H9 (cell line): ENCODE results near the gene PF4V1. TPM values are rescaled to one million over a fixed set of nuclear protein-coding genes. Genes with fewer than 3 reads are reported as not detected.

ENCODE experiments used
- DNase-seq: peaks from one replicate; pipeline ENCODE4 v3.0.0-alpha.2; 2017
- H2AFZ ChIP-seq: one replicate; pipeline ENCODE4 v1.6.1; 2013; ENCODE audit warnings: mild to moderate bottlenecking, low read length, control low read depth, moderate library complexity
- H2AK5ac ChIP-seq: 2 replicates; pipeline ENCODE4 v1.6.1; 2013; ENCODE audit warnings: low read length, control low read depth, mixed read lengths; ENCODE audit not compliant: insufficient read length
- H2BK120ac ChIP-seq: one replicate; pipeline ENCODE4 v1.6.1; 2013; ENCODE audit warnings: low read depth, mild to moderate bottlenecking, low read length, control low read depth, inconsistent platforms; ENCODE audit not compliant: poor library complexity, severe bottlenecking
- H2BK12ac ChIP-seq: 2 replicates; pipeline ENCODE4 v1.6.1; 2013; ENCODE audit warnings: low read length, control low read depth, mixed read lengths, low read depth; ENCODE audit not compliant: insufficient read length
- H2BK15ac ChIP-seq: 2 replicates; pipeline ENCODE4 v1.6.1; 2013; ENCODE audit warnings: low read depth, low read length, control low read depth
- H2BK20ac ChIP-seq: one replicate; pipeline ENCODE4 v1.6.1; 2013; ENCODE audit warnings: low read depth, mild to moderate bottlenecking, low read length, control low read depth, inconsistent platforms; ENCODE audit not compliant: poor library complexity, severe bottlenecking
- H2BK5ac ChIP-seq: 2 replicates; pipeline ENCODE4 v1.6.1; 2013; ENCODE audit warnings: low read length, control low read depth, mixed read lengths; ENCODE audit not compliant: insufficient read length
- H3K14ac ChIP-seq: 2 replicates; pipeline ENCODE4 v1.6.1; 2013; ENCODE audit warnings: low read length, control low read depth; ENCODE audit not compliant: insufficient read depth
- H3K18ac ChIP-seq: 2 replicates; pipeline ENCODE4 v1.6.1; 2013; ENCODE audit warnings: low read depth, mild to moderate bottlenecking, mixed read lengths, low read length, control low read depth; ENCODE audit not compliant: insufficient read length
- H3K23ac ChIP-seq: 2 replicates; pipeline ENCODE4 v1.6.1; 2013; ENCODE audit warnings: low read length, control low read depth, mixed read lengths, low read depth; ENCODE audit not compliant: insufficient read length
- H3K23me2 ChIP-seq: 2 replicates; pipeline ENCODE4 v1.6.1; 2013; ENCODE audit warnings: low read depth, mild to moderate bottlenecking, mixed read lengths, low read length, control low read depth; ENCODE audit not compliant: insufficient read length, poor library complexity, severe bottlenecking
- H3K27ac ChIP-seq: 2 replicates; pipeline ENCODE4 v1.5.1; 2013; ENCODE audit warnings: low read length, control low read depth, mixed read lengths, low read depth; ENCODE audit not compliant: insufficient read length
- H3K27me3 ChIP-seq: 2 replicates; pipeline ENCODE4 v1.6.1; 2013; ENCODE audit warnings: low read length, control low read depth, inconsistent platforms; ENCODE audit not compliant: insufficient read depth
- H3K4ac ChIP-seq: 2 replicates; pipeline ENCODE4 v1.6.1; 2013; ENCODE audit warnings: low read depth, mild to moderate bottlenecking, control low read depth, inconsistent platforms, low read length, moderate library complexity
- H3K4me1 ChIP-seq: 2 replicates; pipeline ENCODE4 v1.6.1; 2013; ENCODE audit warnings: low read length, control low read depth, inconsistent platforms; ENCODE audit not compliant: insufficient read depth
- H3K4me2 ChIP-seq: 2 replicates; pipeline ENCODE4 v1.6.1; 2013; ENCODE audit warnings: low read length, control low read depth, mixed read lengths; ENCODE audit not compliant: insufficient read length, insufficient read depth
- H3K56ac ChIP-seq: 2 replicates; pipeline ENCODE4 v1.6.1; 2013; ENCODE audit warnings: low read depth, mild to moderate bottlenecking, mixed read lengths, low read length, control low read depth; ENCODE audit not compliant: insufficient read length
- H3K79me1 ChIP-seq: 2 replicates; pipeline ENCODE4 v1.6.1; 2013; ENCODE audit warnings: low read depth, mild to moderate bottlenecking, moderate library complexity, low read length, control low read depth, inconsistent platforms; ENCODE audit not compliant: insufficient read depth, poor library complexity, severe bottlenecking
- H3K79me2 ChIP-seq: 2 replicates; pipeline ENCODE4 v1.6.1; 2013; ENCODE audit warnings: low read length, control low read depth, inconsistent platforms; ENCODE audit not compliant: insufficient read depth
- H3K9ac ChIP-seq: 2 replicates; pipeline ENCODE4 v1.6.1; 2013; ENCODE audit warnings: low read length, control low read depth, mixed read lengths; ENCODE audit not compliant: insufficient read length; ENCODE audit errors: extremely low read depth
- H3K9me3 ChIP-seq: one replicate; pipeline ENCODE4 v1.6.1; 2013; ENCODE audit warnings: low read depth, low read length, inconsistent platforms; ENCODE audit not compliant: control insufficient read depth
- H3T11ph ChIP-seq: one replicate; pipeline ENCODE4 v1.6.1; 2013; ENCODE audit warnings: mild to moderate bottlenecking, low read length, control low read depth, inconsistent platforms
- H4K20me1 ChIP-seq: one replicate; pipeline ENCODE4 v1.6.1; 2013; ENCODE audit not compliant: control insufficient read depth, insufficient read length, insufficient read depth
- H4K5ac ChIP-seq: 2 replicates; pipeline ENCODE4 v1.6.1; 2013; ENCODE audit warnings: low read depth, mild to moderate bottlenecking, mixed read lengths, low read length, control low read depth; ENCODE audit not compliant: insufficient read length
- H4K8ac ChIP-seq: replicated peaks from 2 replicates; pipeline ENCODE4 v1.6.1; 2013; ENCODE audit warnings: low read length, control low read depth, mixed read lengths, low read depth; ENCODE audit not compliant: insufficient read length
- H4K91ac ChIP-seq: 2 replicates; pipeline ENCODE4 v1.6.1; 2013; ENCODE audit warnings: low read depth, mild to moderate bottlenecking, moderate library complexity, mixed read lengths, low read length, control low read depth; ENCODE audit not compliant: insufficient read length
- H3K27ac Mint-ChIP-seq, 3 experiments: 2 replicates in 2 of 3; 3 replicates in 1 of 3; pipeline ENCODE4 v1.8.0; 2020 to 2021; ENCODE audit warnings: mixed read lengths in 3 of 3, mild to moderate bottlenecking in 1 of 3, moderate library complexity in 1 of 3
- H3K27me3 Mint-ChIP-seq: 2 replicates; pipeline ENCODE4 v1.8.0; 2021; ENCODE audit warnings: low read depth, mild to moderate bottlenecking, moderate library complexity, mixed read lengths
- H3K36me3 Mint-ChIP-seq, 3 experiments: 2 replicates in 2 of 3; 3 replicates in 1 of 3; pipeline ENCODE4 v1.8.0; 2020 to 2021; ENCODE audit warnings: low read depth in 3 of 3, mixed read lengths in 3 of 3; ENCODE audit not compliant: insufficient read depth in 1 of 3
- H3K4me1 Mint-ChIP-seq, 2 experiments: 2 replicates each; pipeline ENCODE4 v1.8.0; 2020; ENCODE audit warnings: mixed read lengths in 2 of 2
- H3K4me3 Mint-ChIP-seq, 2 experiments: 2 replicates in 1 of 2; 3 replicates in 1 of 2; pipeline ENCODE4 v1.8.0; 2020 to 2021; ENCODE audit warnings: mild to moderate bottlenecking in 2 of 2, mixed read lengths in 2 of 2, moderate library complexity in 1 of 2
- H3K9me3 Mint-ChIP-seq, 2 experiments: 2 replicates in 1 of 2; 3 replicates in 1 of 2; pipeline ENCODE4 v1.8.0; 2020; ENCODE audit warnings: mild to moderate bottlenecking in 2 of 2, mixed read lengths in 2 of 2, moderate library complexity in 1 of 2
- CTCF ChIP-seq: fragments of 200-600 bp; sonication (generic); conservative IDR thresholded peaks from 3 replicates; pipeline ENCODE4 v1.8.0; 2021; ENCODE audit warnings: antibody characterized with exemption, mild to moderate bottlenecking
- total RNA-seq: library from RNA; stranded (reverse); gene quantifications from 2 replicates; pipeline ENCODE4 v1.2.1, GENCODE V29; 2021

PF4V1 gene
- total RNA-seq, 1 experiment from 2014 or later = not detected

DNA sequence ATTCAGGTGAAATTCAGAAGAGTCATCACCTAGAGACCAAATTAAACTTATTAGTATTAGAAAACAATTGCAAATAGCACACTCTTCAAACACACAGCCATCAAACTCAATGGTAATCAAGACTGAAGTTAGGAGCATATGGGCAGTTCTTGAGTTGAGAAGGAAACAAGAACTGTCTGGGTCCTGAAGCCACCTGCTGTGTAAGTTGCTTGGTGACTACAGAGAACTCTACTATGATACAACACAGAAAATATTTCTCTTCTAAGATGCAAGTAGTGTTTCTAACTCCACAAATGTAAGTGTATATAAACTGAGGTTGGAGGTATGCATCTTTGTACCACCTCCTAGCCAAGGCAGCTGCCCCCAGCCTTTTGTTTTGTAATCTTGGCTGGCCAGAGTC is 325 bp upstream of the PF4V1 start:
- Histone ChIP-seq H2BK5ac (no peak overlapping the region), H3T11ph (no peak overlapping the region), H3K23ac (no peak overlapping the region), H4K5ac (no peak overlapping the region), H2AK5ac (no peak overlapping the region), H3K4me2 (no peak overlapping the region), H2AFZ (no peak overlapping the region), H3K79me1 (no peaks in the 10 kb centered on the region), H3K27me3 (no peaks in the 10 kb centered on the region), H3K56ac (no peak overlapping the region), H3K23me2 (no peaks in the 10 kb centered on the region), H3K18ac (no peak overlapping the region), H4K20me1 (no peaks in the 10 kb centered on the region), H4K8ac (no peak overlapping the region), H2BK120ac (no peak overlapping the region), H3K9me3 (no peaks in the 10 kb centered on the region), H2BK20ac (no peak overlapping the region), H2BK15ac (no peak overlapping the region), H3K4ac (no peak overlapping the region), H2BK12ac (no peak overlapping the region), H3K14ac (no peak overlapping the region), H3K27ac (no peak overlapping the region), H3K9ac (no peak overlapping the region), H4K91ac (no peak overlapping the region), H3K79me2 (no peaks in the 10 kb centered on the region), H3K4me1 (peaks cover 2% of the 10 kb centered on the region; the same call in 1 of the 2 replicates)
- H3K9me3 Mint-ChIP-seq = no peaks in the 10 kb centered on the region
- DNase-seq = no peak
- no peak for TF ChIP-seq CTCF
- no peak overlapping the region for H3K27ac Mint-ChIP-seq
- peaks cover 8 to 10% of the 10 kb centered on the region in 2 experiments for H3K4me1 Mint-ChIP-seq
- H3K27me3 Mint-ChIP-seq = peaks cover 8% of the 10 kb centered on the region
- H3K4me3 Mint-ChIP-seq = no peak overlapping the region
- H3K36me3 Mint-ChIP-seq = no peaks in the 10 kb centered on the region
